HepG2 (cell line): ENCODE measurements around the gene PRXL2B.

Source experiments
- JUN ChIP-seq: sonication (generic); formaldehyde crosslinking; IDR thresholded peaks from 2 replicates; pipeline ENCODE4 v1.4.0; 2020; ENCODE audit warnings: mild to moderate bottlenecking, missing genetic modification reagents
- JUND ChIP-seq: sonication (generic); formaldehyde crosslinking; IDR thresholded peaks from 2 replicates; pipeline ENCODE4 v1.8.0; 2022; ENCODE audit warnings: mild to moderate bottlenecking, missing genetic modification reagents
- MTA1 ChIP-seq: sonication (generic); formaldehyde crosslinking; IDR thresholded peaks from 2 replicates; pipeline ENCODE4 v1.4.0; 2020; ENCODE audit warnings: missing genetic modification reagents, mild to moderate bottlenecking, borderline replicate concordance
- SUZ12 ChIP-seq: fragments of 150-350 bp; IDR thresholded peaks from 2 replicates; pipeline ENCODE4 v1.6.1; 2014; ENCODE audit warnings: low read depth, low read length
- ZBTB1 ChIP-seq: sonication (generic); formaldehyde crosslinking; IDR thresholded peaks from 2 replicates; pipeline ENCODE4 v1.4.0; 2020; ENCODE audit warnings: missing genetic modification reagents, borderline replicate concordance
- ZNF775 ChIP-seq: sonication (generic); formaldehyde crosslinking; IDR thresholded peaks from 2 replicates; pipeline ENCODE4 v1.4.0; 2020; ENCODE audit warnings: missing genetic modification reagents, mild to moderate bottlenecking, moderate library complexity, borderline replicate concordance

DNA sequence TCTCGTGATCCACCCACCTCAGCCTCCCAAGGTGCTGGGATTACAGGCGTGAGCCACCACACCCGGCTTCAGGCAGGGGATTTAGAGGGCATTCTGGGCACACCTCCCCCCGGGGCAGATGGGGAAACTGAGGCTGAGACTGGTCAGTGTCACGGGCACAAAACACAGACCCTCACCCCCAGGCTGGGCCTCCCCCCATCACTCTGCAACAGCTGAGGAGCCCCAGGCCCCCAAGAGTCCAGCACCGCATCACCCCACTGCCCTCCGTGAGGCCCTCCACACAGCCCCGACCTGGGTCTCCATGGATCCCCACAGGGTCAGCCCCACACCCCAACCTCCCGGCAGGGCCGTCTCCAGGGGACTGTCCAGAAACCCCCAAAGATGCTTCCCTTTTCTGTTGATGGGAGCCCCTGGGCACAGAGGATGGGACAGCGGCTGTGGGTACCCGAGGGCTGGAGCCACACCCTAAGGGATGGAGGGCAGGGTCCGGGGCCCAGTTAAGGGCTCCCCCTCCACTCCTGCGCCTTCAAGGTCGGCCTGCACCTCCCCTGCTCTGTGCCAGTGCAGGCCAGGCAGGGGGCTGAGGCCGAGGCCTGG is 19.4 kb upstream of the PRXL2B start:
- no peak for TF ChIP-seq MTA1 (CRISPR knock-in tag)
- TF ChIP-seq JUND (CRISPR knock-in tag), result no peak
- TF ChIP-seq JUN (CRISPR knock-in tag), result no peak
- no peak for TF ChIP-seq ZNF775 (CRISPR knock-in tag)
- TF ChIP-seq SUZ12, result no peak
- TF ChIP-seq ZBTB1 (CRISPR knock-in tag), result no peak
